HFFc6 (cell line): ENCODE results near the gene SAMD13. TPM values are rescaled to one million over a fixed set of nuclear protein-coding genes. Genes with fewer than 3 reads are reported as not detected.

Experiments
- DNase-seq: peaks from one replicate; pipeline ENCODE4 v3.0.0-alpha.2; 2018
- H3K27ac Mint-ChIP-seq: 2 replicates; pipeline ENCODE4 v1.8.0; 2020; ENCODE audit warnings: mild to moderate bottlenecking, mixed read lengths
- H3K27me3 Mint-ChIP-seq: 2 replicates; pipeline ENCODE4 v1.8.0; 2021; ENCODE audit warnings: mild to moderate bottlenecking, moderate library complexity, mixed read lengths; ENCODE audit not compliant: insufficient read depth
- H3K36me3 Mint-ChIP-seq: 2 replicates; pipeline ENCODE4 v1.8.0; 2021; ENCODE audit warnings: low read depth, mixed read lengths
- H3K4me1 Mint-ChIP-seq: 2 replicates; pipeline ENCODE4 v1.8.0; 2020; ENCODE audit warnings: low read depth, mixed read lengths
- H3K4me3 Mint-ChIP-seq: 2 replicates; pipeline ENCODE4 v1.8.0; 2020; ENCODE audit warnings: mild to moderate bottlenecking, moderate library complexity, mixed read lengths
- H3K9me3 Mint-ChIP-seq: 2 replicates; pipeline ENCODE4 v1.8.0; 2020; ENCODE audit warnings: mild to moderate bottlenecking, mixed read lengths
- CTCF ChIP-seq: fragments of 200-600 bp; sonication (generic); IDR thresholded peaks from 2 replicates; pipeline ENCODE4 v1.5.0; 2021; ENCODE audit warnings: antibody characterized with exemption, mild to moderate bottlenecking
- total RNA-seq, 6 experiments: library from RNA; stranded (reverse); fragmentation: NEBNext Ultra II Directional; extraction: Animal tissue kit (Norgen Biotek cat#: 25700); gene quantifications; 2 replicates in 1 of 6; 3 replicates in 5 of 6; pipeline ENCODE4 v1.2.3, GENCODE V29; 2021

The SAMD13 gene
- total RNA-seq, 6 experiments from 2014 or later: 0.36 to 1.1 (median 0.45) TPM

- H3K4me3 Mint-ChIP-seq: no peak overlapping the region
These were observed 35.6 kb upstream of the SAMD13 start for GRCh38 chr1:84265867-84266266.

GRCh38 chr1:84266748-84267147 is 34.8 kb upstream of the SAMD13 start:
- DNase-seq: no peak
- Mint-ChIP-seq H3K4me3 (no peak overlapping the region), H3K4me1 (peaks cover 11% of the 10 kb centered on the region), H3K27me3 (peaks cover 4% of the 10 kb centered on the region), H3K36me3 (no peaks in the 10 kb centered on the region), H3K27ac (no peak overlapping the region), H3K9me3 (no peaks in the 10 kb centered on the region)
- no peak for TF ChIP-seq CTCF

More at GRCh38 chr1:84265867-84266266, 35.6 kb upstream of the SAMD13 start:
- no peaks in the 10 kb centered on the region for H3K9me3 Mint-ChIP-seq
- no peak overlapping the region for H3K27ac Mint-ChIP-seq
- no peaks in the 10 kb centered on the region for H3K36me3 Mint-ChIP-seq
- H3K27me3 Mint-ChIP-seq: peaks cover 4% of the 10 kb centered on the region; the same call in 1 of the 2 replicates
- H3K4me1 Mint-ChIP-seq: peaks cover 2% of the 10 kb centered on the region
- TF ChIP-seq CTCF: no peak
- no peak for DNase-seq

- H3K27me3 Mint-ChIP-seq: peaks cover 4% of the 10 kb centered on the region
- H3K4me1 Mint-ChIP-seq: peaks cover 11% of the 10 kb centered on the region
- no peak for DNase-seq
- H3K9me3 Mint-ChIP-seq: no peaks in the 10 kb centered on the region
- H3K36me3 Mint-ChIP-seq: no peaks in the 10 kb centered on the region
- TF ChIP-seq CTCF: no peak
- no peak overlapping the region for H3K27ac Mint-ChIP-seq
- no peak overlapping the region for H3K4me3 Mint-ChIP-seq
These were observed 34.0 kb upstream of the SAMD13 start for GRCh38 chr1:84267476-84267875.

- DNase-seq: no peak
- H3K9me3 Mint-ChIP-seq: no peaks in the 10 kb centered on the region
- H3K36me3 Mint-ChIP-seq: no peaks in the 10 kb centered on the region
- H3K27me3 Mint-ChIP-seq: peaks cover 4% of the 10 kb centered on the region
- no peak overlapping the region for H3K27ac Mint-ChIP-seq
- peaks cover 11% of the 10 kb centered on the region for H3K4me1 Mint-ChIP-seq
- H3K4me3 Mint-ChIP-seq: no peak overlapping the region
- TF ChIP-seq CTCF: no peak
These were observed 33.2 kb upstream of the SAMD13 start for GRCh38 chr1:84268346-84268745.

- no peak for TF ChIP-seq CTCF
- peaks cover 11% of the 10 kb centered on the region for H3K4me1 Mint-ChIP-seq
- no peak overlapping the region for H3K27ac Mint-ChIP-seq
- H3K9me3 Mint-ChIP-seq: no peaks in the 10 kb centered on the region
- no peak for DNase-seq
- H3K36me3 Mint-ChIP-seq: no peaks in the 10 kb centered on the region
- H3K27me3 Mint-ChIP-seq: peaks cover 4% of the 10 kb centered on the region
- H3K4me3 Mint-ChIP-seq: no peak overlapping the region
These were observed 32.2 kb upstream of the SAMD13 start for GRCh38 chr1:84269306-84269705.
